K562 (cell line): ENCODE data around the gene CACNA1C. TPM values are rescaled to one million over a fixed set of nuclear protein-coding genes. Genes with fewer than 3 reads are reported as not detected.

ENCODE experiments used
- ATAC-seq: fragments of 200-7000 bp; cut with Tn5 transposase; 3 replicates; pipeline ENCODE4 v1.9.1; 2020; ENCODE audit warnings: moderate library complexity
- BruUV-seq: library from RNA; stranded (reverse); fragments of 400-500 nt; replicated peaks from 2 replicates; lab custom pipeline; 2021; lab: Mats Ljungman, UMichigan
- CTCF ChIA-PET: fragments of 300-600 bp; formaldehyde crosslinking; extraction: SDS; loops from one replicate; lab custom pipeline; 2021; ENCODE audit warnings: low intra/inter-chr PET ratio; lab: Yijun Ruan, JAX
- POLR2A ChIA-PET: fragments of 300-600, 350-650 bp; sonication (Branson Sonifier 250); formaldehyde crosslinking; extraction: SDS; loops from one replicate; lab custom pipeline; 2021; ENCODE audit warnings: antibody characterized with exemption, inconsistent platforms; lab: Yijun Ruan, JAX
- DNase-seq, 4 experiments: peaks; one replicate each; pipeline versions ENCODE4 v3.0.0 to v3.0.0-alpha.2; 2011 to 2018; ENCODE audit warnings: low spot score in 3 of 4, mixed read lengths in 3 of 4; ENCODE audit errors: extremely low read depth in 1 of 4
- FAIRE-seq: peaks from 2 replicates; lab custom pipeline; 2011; peaks lifted over from hg19 to GRCh38; lab: Jason Lieb, UNC
- H2AFZ ChIP-seq: 2 replicates; pipeline ENCODE4 v1.6.0; 2011; ENCODE audit warnings: low read depth, low read length, control low read depth, inconsistent platforms
- H3K27ac ChIP-seq: fragments of 200-600 bp; 3 replicates; pipeline ENCODE4 v1.8.0; 2011; ENCODE audit warnings: low read depth, mild to moderate bottlenecking, control low read depth, inconsistent platforms, low read length, moderate library complexity, mixed read lengths; ENCODE audit errors: extremely low read depth
- H3K27me3 ChIP-seq, 2 experiments: fragments of 300-600 bp in 1 of 2; 2 replicates in 1 of 2; 3 replicates in 1 of 2; pipeline versions ENCODE4 v1.6.0 to v1.8.0; 2011; ENCODE audit warnings: inconsistent platforms in 2 of 2, low read length in 2 of 2, mild to moderate bottlenecking in 1 of 2, mixed read lengths in 1 of 2, moderate library complexity in 1 of 2; ENCODE audit not compliant: control insufficient read depth in 2 of 2, insufficient read depth in 2 of 2
- H3K36me3 ChIP-seq: fragments of 300-600 bp; 3 replicates; pipeline ENCODE4 v1.8.0; 2011; ENCODE audit warnings: mild to moderate bottlenecking, low read length, inconsistent platforms; ENCODE audit not compliant: control insufficient read depth, insufficient read depth
- H3K4me1 ChIP-seq, 2 experiments: fragments of 200-600 bp in 1 of 2; replicated peaks in 1 of 2; 2 replicates in 1 of 2; 3 replicates in 1 of 2; pipeline versions ENCODE4 v1.5.1 to v1.8.0; 2011; ENCODE audit warnings: inconsistent platforms in 2 of 2, low read length in 2 of 2, mild to moderate bottlenecking in 1 of 2, mixed read lengths in 1 of 2, moderate library complexity in 1 of 2; ENCODE audit not compliant: control insufficient read depth in 2 of 2, insufficient read depth in 2 of 2
- H3K4me2 ChIP-seq: 2 replicates; pipeline ENCODE4 v1.6.1; 2011; ENCODE audit warnings: low read length, control low read depth, inconsistent platforms, mixed read lengths; ENCODE audit not compliant: insufficient read depth
- H3K4me3 ChIP-seq: fragments of 200-600 bp; sonication (generic), shearing (Covaris generic); 2 replicates; pipeline ENCODE4 v1.5.1; 2016; ENCODE audit warnings: control low read depth, inconsistent platforms
- H3K79me2 ChIP-seq: fragments of 200-600 bp; 3 replicates; pipeline ENCODE4 v1.8.0; 2011; ENCODE audit warnings: low read length, inconsistent platforms; ENCODE audit not compliant: control insufficient read depth, insufficient read depth
- H3K9ac ChIP-seq, 2 experiments: 2 replicates each; pipeline versions ENCODE4 v1.6.0 to v1.6.1; 2011; ENCODE audit warnings: low read depth in 2 of 2, low read length in 2 of 2, control low read depth in 1 of 2, inconsistent platforms in 1 of 2, mild to moderate bottlenecking in 1 of 2, mixed read lengths in 1 of 2; ENCODE audit not compliant: insufficient read depth in 1 of 2
- H3K9me1 ChIP-seq: one replicate; pipeline ENCODE4 v1.6.0; 2011; ENCODE audit warnings: inconsistent platforms, mild to moderate bottlenecking, low read length, moderate library complexity; ENCODE audit not compliant: control insufficient read depth, insufficient read depth
- H3K9me3 ChIP-seq: replicated peaks from 2 replicates; pipeline ENCODE4 v1.5.1; 2011; ENCODE audit warnings: low read depth, low read length, inconsistent platforms; ENCODE audit not compliant: control insufficient read depth, insufficient read depth
- H4K20me1 ChIP-seq: replicated peaks from 2 replicates; pipeline ENCODE4 v1.6.1; 2011; ENCODE audit warnings: low read length, inconsistent platforms, mixed read lengths; ENCODE audit not compliant: control insufficient read depth, insufficient read depth
- CBX5 ChIP-seq: IDR thresholded peaks from 2 replicates; pipeline ENCODE4 v1.6.1; 2014; ENCODE audit warnings: low read depth, borderline replicate concordance
- KLF13 ChIP-seq: fragments of 450-650 bp; IDR thresholded peaks from 2 replicates; pipeline ENCODE4 v1.6.1; 2016; ENCODE audit warnings: missing genetic modification characterization, low read depth, mild to moderate bottlenecking, missing compliant biosample characterization, moderate library complexity, borderline replicate concordance
- NCOA2 ChIP-seq, 2 experiments: fragments of 450-650 bp; IDR thresholded peaks; 2 replicates each; pipeline ENCODE4 v1.6.1; 2018; ENCODE audit warnings: mild to moderate bottlenecking in 2 of 2, moderate library complexity in 1 of 2; ENCODE audit not compliant: partially characterized antibody in 2 of 2
- PHB2 ChIP-seq: fragments of 450-650 bp; IDR thresholded peaks from 2 replicates; pipeline ENCODE4 v1.6.1; 2017; ENCODE audit warnings: low read depth
- RBM22 ChIP-seq: fragments of 200-400 bp; formaldehyde crosslinking; IDR thresholded peaks from 2 replicates; pipeline ENCODE4 v1.6.1; 2018; ENCODE audit warnings: low read length, low read depth; ENCODE audit not compliant: poor library complexity, severe bottlenecking
- ZNF347 ChIP-seq: fragments of 450-650 bp; formaldehyde crosslinking; IDR thresholded peaks from 2 replicates; pipeline ENCODE4 v1.4.0; 2020; ENCODE audit warnings: low read depth, mild to moderate bottlenecking, moderate library complexity
- WGBS: fragments of 100-300 bp; shearing (Covaris generic); methylation state at CpG from one replicate; pipeline ENCODE4 v1.1.6; 2016; ENCODE audit warnings: low coverage, mixed read lengths; ENCODE audit not compliant: insufficient coverage; ENCODE audit errors: missing lambda C conversion rate; 5-methylcytosine and 5-hydroxymethylcytosine counted together
- in situ Hi-C: fragments of 300-500 bp; cut with MboI; formaldehyde crosslinking; loops from 4 replicates; pipeline ENCODE4 v1.15.0; 2018; ENCODE audit warnings: inconsistent platforms, mixed read lengths
- intact Hi-C: fragments of 100-400 bp; cut with micrococcal nuclease; formaldehyde crosslinking; loops from 2 replicates; pipeline ENCODE4 v1.14.2; 2022
- polyA plus RNA-seq, 8 experiments: library from polyadenylated mRNA; depleted of rRNA in 4 of 8; stranded (reverse) in 5 of 8; unstranded in 3 of 8; fragments of >200 nt; fragmentation: Nextera tagmentation in 2 of 8; fragmentation: Illumina TruSeq in 1 of 8; extraction: Ambion mirVana in 2 of 8; extraction: Trizol in 1 of 8; gene quantifications; 2 replicates each; pipeline versions ENCODE4 v1.2.1 to v1.2.3, GENCODE V29; 2011 to 2014; ENCODE audit warnings: inconsistent platforms in 1 of 8, missing spikeins in 1 of 8
- total RNA-seq, 7 experiments: library from RNA; depleted of rRNA in 6 of 7; stranded (reverse); fragments of >200 nt in 6 of 7; fragmentation: Illumina TruSeq in 2 of 7; extraction: Trizol in 2 of 7; gene quantifications; 2 replicates each; pipeline versions ENCODE4 v1.2.1 to v1.2.3, GENCODE V29; 2011 to 2021; ENCODE audit warnings: low replicate concordance in 1 of 7
- TF ChIP-seq, protein P1 (sequence below): sonication (generic); formaldehyde crosslinking; IDR thresholded peaks from 2 replicates; pipeline ENCODE4 v1.8.0; 2022; ENCODE audit warnings: missing genetic modification reagents, mild to moderate bottlenecking, borderline replicate concordance
- TF ChIP-seq, protein P2 (sequence below): fragments of 250-450 bp; sonication (Bioruptor Pico); IDR thresholded peaks from 2 replicates; pipeline ENCODE4 v1.4.0; 2020

Gene CACNA1C
- total and polyA plus RNA-seq, 9 of the 15 experiments (the other 6 are each of a cell fraction or from before 2014, with no cell fraction given) = not detected

GRCh38 chr12:2183556-2184541 lies 131.1 kb downstream of the CACNA1C start:
- no TSS peak for BruUV-seq
- H3K36me3 ChIP-seq = no peaks in the 10 kb centered on the region
- FAIRE-seq (no peak), ATAC-seq (no peak), DNase-seq (no peak)
- no peaks in the 10 kb centered on the region for H4K20me1 ChIP-seq
- H3K9me3 ChIP-seq = no peaks in the 10 kb centered on the region
- TF ChIP-seq CBX5 (no peak), RBM22 (no peak), ZNF347 (CRISPR knock-in tag) (no peak), PHB2 (no peak), KLF13 (tag) (no peak), NCOA2 (IDR thresholded peaks at IDR 0.05; ENCODE audit: partially characterized antibody in 2 of 2) (no peak)
- TF ChIP-seq, protein P1, sequence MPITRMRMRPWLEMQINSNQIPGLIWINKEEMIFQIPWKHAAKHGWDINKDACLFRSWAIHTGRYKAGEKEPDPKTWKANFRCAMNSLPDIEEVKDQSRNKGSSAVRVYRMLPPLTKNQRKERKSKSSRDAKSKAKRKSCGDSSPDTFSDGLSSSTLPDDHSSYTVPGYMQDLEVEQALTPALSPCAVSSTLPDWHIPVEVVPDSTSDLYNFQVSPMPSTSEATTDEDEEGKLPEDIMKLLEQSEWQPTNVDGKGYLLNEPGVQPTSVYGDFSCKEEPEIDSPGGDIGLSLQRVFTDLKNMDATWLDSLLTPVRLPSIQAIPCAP (CRISPR knock-in tag) = no peak
- TF ChIP-seq, protein P2, sequence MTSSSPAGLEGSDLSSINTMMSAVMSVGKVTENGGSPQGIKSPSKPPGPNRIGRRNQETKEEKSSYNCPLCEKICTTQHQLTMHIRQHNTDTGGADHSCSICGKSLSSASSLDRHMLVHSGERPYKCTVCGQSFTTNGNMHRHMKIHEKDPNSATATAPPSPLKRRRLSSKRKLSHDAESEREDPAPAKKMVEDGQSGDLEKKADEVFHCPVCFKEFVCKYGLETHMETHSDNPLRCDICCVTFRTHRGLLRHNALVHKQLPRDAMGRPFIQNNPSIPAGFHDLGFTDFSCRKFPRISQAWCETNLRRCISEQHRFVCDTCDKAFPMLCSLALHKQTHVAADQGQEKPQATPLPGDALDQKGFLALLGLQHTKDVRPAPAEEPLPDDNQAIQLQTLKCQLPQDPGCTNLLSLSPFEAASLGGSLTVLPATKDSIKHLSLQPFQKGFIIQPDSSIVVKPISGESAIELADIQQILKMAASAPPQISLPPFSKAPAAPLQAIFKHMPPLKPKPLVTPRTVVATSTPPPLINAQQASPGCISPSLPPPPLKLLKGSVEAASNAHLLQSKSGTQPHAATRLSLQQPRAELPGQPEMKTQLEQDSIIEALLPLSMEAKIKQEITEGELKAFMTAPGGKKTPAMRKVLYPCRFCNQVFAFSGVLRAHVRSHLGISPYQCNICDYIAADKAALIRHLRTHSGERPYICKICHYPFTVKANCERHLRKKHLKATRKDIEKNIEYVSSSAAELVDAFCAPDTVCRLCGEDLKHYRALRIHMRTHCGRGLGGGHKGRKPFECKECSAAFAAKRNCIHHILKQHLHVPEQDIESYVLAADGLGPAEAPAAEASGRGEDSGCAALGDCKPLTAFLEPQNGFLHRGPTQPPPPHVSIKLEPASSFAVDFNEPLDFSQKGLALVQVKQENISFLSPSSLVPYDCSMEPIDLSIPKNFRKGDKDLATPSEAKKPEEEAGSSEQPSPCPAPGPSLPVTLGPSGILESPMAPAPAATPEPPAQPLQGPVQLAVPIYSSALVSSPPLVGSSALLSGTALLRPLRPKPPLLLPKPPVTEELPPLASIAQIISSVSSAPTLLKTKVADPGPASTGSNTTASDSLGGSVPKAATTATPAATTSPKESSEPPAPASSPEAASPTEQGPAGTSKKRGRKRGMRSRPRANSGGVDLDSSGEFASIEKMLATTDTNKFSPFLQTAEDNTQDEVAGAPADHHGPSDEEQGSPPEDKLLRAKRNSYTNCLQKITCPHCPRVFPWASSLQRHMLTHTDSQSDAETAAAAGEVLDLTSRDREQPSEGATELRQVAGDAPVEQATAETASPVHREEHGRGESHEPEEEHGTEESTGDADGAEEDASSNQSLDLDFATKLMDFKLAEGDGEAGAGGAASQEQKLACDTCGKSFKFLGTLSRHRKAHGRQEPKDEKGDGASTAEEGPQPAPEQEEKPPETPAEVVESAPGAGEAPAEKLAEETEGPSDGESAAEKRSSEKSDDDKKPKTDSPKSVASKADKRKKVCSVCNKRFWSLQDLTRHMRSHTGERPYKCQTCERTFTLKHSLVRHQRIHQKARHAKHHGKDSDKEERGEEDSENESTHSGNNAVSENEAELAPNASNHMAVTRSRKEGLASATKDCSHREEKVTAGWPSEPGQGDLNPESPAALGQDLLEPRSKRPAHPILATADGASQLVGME = no peak
- in situ Hi-C loops (no loop called here), intact Hi-C loops (no loop called here)
- CTCF ChIA-PET = no interaction called here
- no peak overlapping the region for H3K4me2 ChIP-seq
- H3K4me1 ChIP-seq = no peaks in the 10 kb centered on the region
- H2AFZ ChIP-seq = no peak overlapping the region
- no peak overlapping the region for H3K27ac ChIP-seq
- no peak overlapping the region for H3K9ac ChIP-seq
- 2% methylated on average over 22 of the region's 23 CpGs for WGBS
- no peaks in the 10 kb centered on the region for H3K79me2 ChIP-seq
- POLR2A ChIA-PET = no interaction called here
- H3K9me1 ChIP-seq = no peaks in the 10 kb centered on the region
- H3K27me3 ChIP-seq = peaks cover 5 to 52% of the 10 kb centered on the region in 2 experiments; a peak in 2 of 5 replicates
- H3K4me3 ChIP-seq = no peak overlapping the region
